WTC11 (cell line): ENCODE data around the gene ELMO1.

ENCODE experiments used
- NFE2L1 ChIP-seq: sonication (generic); formaldehyde crosslinking; IDR thresholded peaks from 2 replicates; pipeline ENCODE4 v1.8.1; 2023; ENCODE audit warnings: missing genetic modification reagents
- TF ChIP-seq, protein P1 (sequence below): fragments of 200-600 bp; IDR thresholded peaks from 2 replicates; pipeline ENCODE4 v1.8.0; 2022; ENCODE audit warnings: antibody characterized with exemption
- TF ChIP-seq, protein P2 (sequence below): sonication (generic); formaldehyde crosslinking; IDR thresholded peaks from 2 replicates; pipeline ENCODE4 v1.8.0; 2022; ENCODE audit warnings: mild to moderate bottlenecking, missing genetic modification reagents
- TF ChIP-seq, protein P3 (sequence below): sonication (generic); formaldehyde crosslinking; IDR thresholded peaks from 2 replicates; pipeline ENCODE4 v1.8.0; 2022; ENCODE audit warnings: mild to moderate bottlenecking, missing genetic modification reagents
- TF ChIP-seq, protein P4 (sequence below): sonication (generic); formaldehyde crosslinking; IDR thresholded peaks from 2 replicates; pipeline ENCODE4 v1.8.0; 2022; ENCODE audit warnings: missing genetic modification reagents
- TF ChIP-seq, protein P5 (sequence below): sonication (generic); formaldehyde crosslinking; conservative IDR thresholded peaks from 2 replicates; pipeline ENCODE4 v1.8.1; 2022; ENCODE audit warnings: mild to moderate bottlenecking, missing genetic modification reagents

DNA sequence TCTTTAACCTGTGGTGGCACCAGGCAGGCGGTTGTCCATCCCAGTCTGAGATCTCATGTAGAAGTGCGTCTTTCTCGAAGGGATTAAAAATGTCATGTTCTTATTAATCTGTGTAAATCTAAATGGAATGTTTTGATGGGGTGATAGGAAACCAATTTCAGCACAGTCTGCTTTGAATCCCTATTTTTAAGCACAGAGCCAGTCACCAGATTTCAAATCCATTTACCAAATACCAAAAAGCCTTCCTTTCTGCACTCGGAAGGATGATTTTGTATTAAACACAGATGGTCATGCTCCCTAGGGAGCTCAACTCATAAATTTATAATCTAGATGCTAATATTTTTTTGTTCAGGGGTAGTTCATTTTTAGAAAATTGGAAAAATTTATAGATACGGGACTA is 563.8 kb downstream of the ELMO1 start:
- TF ChIP-seq, protein P1, sequence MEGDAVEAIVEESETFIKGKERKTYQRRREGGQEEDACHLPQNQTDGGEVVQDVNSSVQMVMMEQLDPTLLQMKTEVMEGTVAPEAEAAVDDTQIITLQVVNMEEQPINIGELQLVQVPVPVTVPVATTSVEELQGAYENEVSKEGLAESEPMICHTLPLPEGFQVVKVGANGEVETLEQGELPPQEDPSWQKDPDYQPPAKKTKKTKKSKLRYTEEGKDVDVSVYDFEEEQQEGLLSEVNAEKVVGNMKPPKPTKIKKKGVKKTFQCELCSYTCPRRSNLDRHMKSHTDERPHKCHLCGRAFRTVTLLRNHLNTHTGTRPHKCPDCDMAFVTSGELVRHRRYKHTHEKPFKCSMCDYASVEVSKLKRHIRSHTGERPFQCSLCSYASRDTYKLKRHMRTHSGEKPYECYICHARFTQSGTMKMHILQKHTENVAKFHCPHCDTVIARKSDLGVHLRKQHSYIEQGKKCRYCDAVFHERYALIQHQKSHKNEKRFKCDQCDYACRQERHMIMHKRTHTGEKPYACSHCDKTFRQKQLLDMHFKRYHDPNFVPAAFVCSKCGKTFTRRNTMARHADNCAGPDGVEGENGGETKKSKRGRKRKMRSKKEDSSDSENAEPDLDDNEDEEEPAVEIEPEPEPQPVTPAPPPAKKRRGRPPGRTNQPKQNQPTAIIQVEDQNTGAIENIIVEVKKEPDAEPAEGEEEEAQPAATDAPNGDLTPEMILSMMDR, result no peak
- TF ChIP-seq, protein P2, sequence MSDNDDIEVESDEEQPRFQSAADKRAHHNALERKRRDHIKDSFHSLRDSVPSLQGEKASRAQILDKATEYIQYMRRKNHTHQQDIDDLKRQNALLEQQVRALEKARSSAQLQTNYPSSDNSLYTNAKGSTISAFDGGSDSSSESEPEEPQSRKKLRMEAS, result no peak
- TF ChIP-seq, protein P3, sequence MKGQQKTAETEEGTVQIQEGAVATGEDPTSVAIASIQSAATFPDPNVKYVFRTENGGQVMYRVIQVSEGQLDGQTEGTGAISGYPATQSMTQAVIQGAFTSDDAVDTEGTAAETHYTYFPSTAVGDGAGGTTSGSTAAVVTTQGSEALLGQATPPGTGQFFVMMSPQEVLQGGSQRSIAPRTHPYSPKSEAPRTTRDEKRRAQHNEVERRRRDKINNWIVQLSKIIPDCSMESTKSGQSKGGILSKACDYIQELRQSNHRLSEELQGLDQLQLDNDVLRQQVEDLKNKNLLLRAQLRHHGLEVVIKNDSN, result no peak
- TF ChIP-seq, protein P4, sequence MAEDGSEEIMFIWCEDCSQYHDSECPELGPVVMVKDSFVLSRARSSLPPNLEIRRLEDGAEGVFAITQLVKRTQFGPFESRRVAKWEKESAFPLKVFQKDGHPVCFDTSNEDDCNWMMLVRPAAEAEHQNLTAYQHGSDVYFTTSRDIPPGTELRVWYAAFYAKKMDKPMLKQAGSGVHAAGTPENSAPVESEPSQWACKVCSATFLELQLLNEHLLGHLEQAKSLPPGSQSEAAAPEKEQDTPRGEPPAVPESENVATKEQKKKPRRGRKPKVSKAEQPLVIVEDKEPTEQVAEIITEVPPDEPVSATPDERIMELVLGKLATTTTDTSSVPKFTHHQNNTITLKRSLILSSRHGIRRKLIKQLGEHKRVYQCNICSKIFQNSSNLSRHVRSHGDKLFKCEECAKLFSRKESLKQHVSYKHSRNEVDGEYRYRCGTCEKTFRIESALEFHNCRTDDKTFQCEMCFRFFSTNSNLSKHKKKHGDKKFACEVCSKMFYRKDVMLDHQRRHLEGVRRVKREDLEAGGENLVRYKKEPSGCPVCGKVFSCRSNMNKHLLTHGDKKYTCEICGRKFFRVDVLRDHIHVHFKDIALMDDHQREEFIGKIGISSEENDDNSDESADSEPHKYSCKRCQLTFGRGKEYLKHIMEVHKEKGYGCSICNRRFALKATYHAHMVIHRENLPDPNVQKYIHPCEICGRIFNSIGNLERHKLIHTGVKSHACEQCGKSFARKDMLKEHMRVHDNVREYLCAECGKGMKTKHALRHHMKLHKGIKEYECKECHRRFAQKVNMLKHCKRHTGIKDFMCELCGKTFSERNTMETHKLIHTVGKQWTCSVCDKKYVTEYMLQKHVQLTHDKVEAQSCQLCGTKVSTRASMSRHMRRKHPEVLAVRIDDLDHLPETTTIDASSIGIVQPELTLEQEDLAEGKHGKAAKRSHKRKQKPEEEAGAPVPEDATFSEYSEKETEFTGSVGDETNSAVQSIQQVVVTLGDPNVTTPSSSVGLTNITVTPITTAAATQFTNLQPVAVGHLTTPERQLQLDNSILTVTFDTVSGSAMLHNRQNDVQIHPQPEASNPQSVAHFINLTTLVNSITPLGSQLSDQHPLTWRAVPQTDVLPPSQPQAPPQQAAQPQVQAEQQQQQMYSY (CRISPR knock-in tag), result no peak
- TF ChIP-seq NFE2L1 (CRISPR knock-in tag), result no peak
- TF ChIP-seq, protein P5, sequence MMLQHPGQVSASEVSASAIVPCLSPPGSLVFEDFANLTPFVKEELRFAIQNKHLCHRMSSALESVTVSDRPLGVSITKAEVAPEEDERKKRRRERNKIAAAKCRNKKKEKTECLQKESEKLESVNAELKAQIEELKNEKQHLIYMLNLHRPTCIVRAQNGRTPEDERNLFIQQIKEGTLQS (CRISPR knock-in tag), result no peak
